ENCODE data around the gene UNC13B. TPM values are rescaled to one million over a fixed set of nuclear protein-coding genes. Genes with fewer than 3 reads are reported as not detected.

UNC13B gene
- total RNA-seq, 1 experiment from 2014 or later: 17.6 TPM

GRCh38 chr9:35446012-35446411 lies 284.2 kb downstream of the UNC13B start (continued):
- TF ChIP-seq REST (IDR thresholded peaks at IDR 0.05; ENCODE audit: low read depth): no peak
- TF ChIP-seq FOSL1 (IDR thresholded peaks at IDR 0.05; ENCODE audit: low read depth): no peak
- no peak for TF ChIP-seq EZH2phosphoT487 (IDR thresholded peaks at IDR 0.05; ENCODE audit: borderline replicate concordance)
- no peak for TF ChIP-seq JUND (IDR thresholded peaks at IDR 0.05)
- no peak for TF ChIP-seq YY1 (IDR thresholded peaks at IDR 0.05; ENCODE audit: extremely low read depth, insufficient replicate concordance, low read depth, low read length)

GRCh38 chr9:35448496-35448895 lies 286.7 kb downstream of the UNC13B start:
- Histone ChIP-seq H3K9me2 (ENCODE audit: insufficient read depth) (no peaks in the 10 kb centered on the region), H3K4me2 (ENCODE audit: low read length) (no peak overlapping the region), H3K27me3 (ENCODE audit: insufficient read depth, low read length) (peaks cover 21% of the 10 kb centered on the region), H3K36me3 (ENCODE audit: control insufficient read depth in 1 of 2, insufficient read depth in 2 of 2, low read length in 2 of 2) (no peaks in the 10 kb centered on the region), H4K20me1 (ENCODE audit: insufficient read depth) (no peaks in the 10 kb centered on the region), H3K27ac (ENCODE audit: low read depth, low read length) (no peak overlapping the region), H3K79me2 (ENCODE audit: insufficient read depth, low read length) (no peaks in the 10 kb centered on the region), H3K9ac (ENCODE audit: low read length) (no peak overlapping the region), H2AFZ (ENCODE audit: low read depth, low read length, poor library complexity, severe bottlenecking) (no peak overlapping the region), H3K4me3 (replicated peaks in 1 of 2; ENCODE audit: low read depth in 1 of 2, low read length in 2 of 2) (no peak overlapping the region), H3K9me3 (ENCODE audit: control insufficient read depth in 1 of 2, insufficient read depth in 1 of 2, low read depth in 1 of 2, low read length in 2 of 2) (no peaks in the 10 kb centered on the region), H3K4me1 (ENCODE audit: control insufficient read depth in 1 of 2, insufficient read depth in 2 of 2, low read length in 2 of 2) (no peaks in the 10 kb centered on the region)
- DNase-seq (ENCODE audit: low read depth, low spot score): no peak
- intact Hi-C loops (cut with micrococcal nuclease): loop anchor here (10.0 kb wide), 1 partner anchor 124 kb away; no protein-coding TSS in a partner anchor
- BruUV-seq (replicated peaks): no TSS peak
- no peak for ATAC-seq
- ChIA-PET POLR2A (no interaction called here), CTCF (no interaction called here), RAD21 (ENCODE audit: low non-redundant PET in 1 of 2, low total read pairs in 2 of 2, uncharacterized antibody in 2 of 2, unreplicated experiment in 2 of 2) (no interaction called here)
- no peak for TF ChIP-seq REST (IDR thresholded peaks at IDR 0.05; ENCODE audit: low read depth)
- no peak for TF ChIP-seq JUND (IDR thresholded peaks at IDR 0.05)
- TF ChIP-seq POLR2A (IDR thresholded peaks at IDR 0.05; ENCODE audit: borderline replicate concordance, extremely low read depth, insufficient read depth, insufficient read length): no peak
- TF ChIP-seq EZH2 (IDR thresholded peaks at IDR 0.05): no peak
- no peak for TF ChIP-seq YY1 (IDR thresholded peaks at IDR 0.05; ENCODE audit: extremely low read depth, insufficient replicate concordance, low read depth, low read length)
